K562 (cell line): ENCODE results near the gene SPAG16. TPM values are rescaled to one million over a fixed set of nuclear protein-coding genes. Genes with fewer than 3 reads are reported as not detected.

Source experiments
- ATAC-seq: fragments of 200-7000 bp; cut with Tn5 transposase; 3 replicates; pipeline ENCODE4 v1.9.1; 2020; ENCODE audit warnings: moderate library complexity
- BruUV-seq: library from RNA; stranded (reverse); fragments of 400-500 nt; replicated peaks from 2 replicates; lab custom pipeline; 2021; lab: Mats Ljungman, UMichigan
- CTCF ChIA-PET: fragments of 300-600 bp; formaldehyde crosslinking; extraction: SDS; loops from one replicate; lab custom pipeline; 2021; ENCODE audit warnings: low intra/inter-chr PET ratio; lab: Yijun Ruan, JAX
- POLR2A ChIA-PET: fragments of 300-600, 350-650 bp; sonication (Branson Sonifier 250); formaldehyde crosslinking; extraction: SDS; loops from one replicate; lab custom pipeline; 2021; ENCODE audit warnings: antibody characterized with exemption, inconsistent platforms; lab: Yijun Ruan, JAX
- DNase-seq, 4 experiments: peaks; one replicate each; pipeline versions ENCODE4 v3.0.0 to v3.0.0-alpha.2; 2011 to 2018; ENCODE audit warnings: low spot score in 3 of 4, mixed read lengths in 3 of 4; ENCODE audit errors: extremely low read depth in 1 of 4
- FAIRE-seq: peaks from 2 replicates; lab custom pipeline; 2011; peaks lifted over from hg19 to GRCh38; lab: Jason Lieb, UNC
- H2AFZ ChIP-seq: 2 replicates; pipeline ENCODE4 v1.6.0; 2011; ENCODE audit warnings: low read depth, low read length, control low read depth, inconsistent platforms
- H3K27ac ChIP-seq: fragments of 200-600 bp; 3 replicates; pipeline ENCODE4 v1.8.0; 2011; ENCODE audit warnings: low read depth, mild to moderate bottlenecking, control low read depth, inconsistent platforms, low read length, moderate library complexity, mixed read lengths; ENCODE audit errors: extremely low read depth
- H3K27me3 ChIP-seq, 2 experiments: fragments of 300-600 bp in 1 of 2; 2 replicates in 1 of 2; 3 replicates in 1 of 2; pipeline versions ENCODE4 v1.6.0 to v1.8.0; 2011; ENCODE audit warnings: inconsistent platforms in 2 of 2, low read length in 2 of 2, mild to moderate bottlenecking in 1 of 2, mixed read lengths in 1 of 2, moderate library complexity in 1 of 2; ENCODE audit not compliant: control insufficient read depth in 2 of 2, insufficient read depth in 2 of 2
- H3K36me3 ChIP-seq: fragments of 300-600 bp; 3 replicates; pipeline ENCODE4 v1.8.0; 2011; ENCODE audit warnings: mild to moderate bottlenecking, low read length, inconsistent platforms; ENCODE audit not compliant: control insufficient read depth, insufficient read depth
- H3K4me1 ChIP-seq, 2 experiments: fragments of 200-600 bp in 1 of 2; replicated peaks in 1 of 2; 2 replicates in 1 of 2; 3 replicates in 1 of 2; pipeline versions ENCODE4 v1.5.1 to v1.8.0; 2011; ENCODE audit warnings: inconsistent platforms in 2 of 2, low read length in 2 of 2, mild to moderate bottlenecking in 1 of 2, mixed read lengths in 1 of 2, moderate library complexity in 1 of 2; ENCODE audit not compliant: control insufficient read depth in 2 of 2, insufficient read depth in 2 of 2
- H3K4me2 ChIP-seq: 2 replicates; pipeline ENCODE4 v1.6.1; 2011; ENCODE audit warnings: low read length, control low read depth, inconsistent platforms, mixed read lengths; ENCODE audit not compliant: insufficient read depth
- H3K4me3 ChIP-seq: fragments of 200-600 bp; sonication (generic), shearing (Covaris generic); 2 replicates; pipeline ENCODE4 v1.5.1; 2016; ENCODE audit warnings: control low read depth, inconsistent platforms
- H3K79me2 ChIP-seq: fragments of 200-600 bp; 3 replicates; pipeline ENCODE4 v1.8.0; 2011; ENCODE audit warnings: low read length, inconsistent platforms; ENCODE audit not compliant: control insufficient read depth, insufficient read depth
- H3K9ac ChIP-seq, 2 experiments: 2 replicates each; pipeline versions ENCODE4 v1.6.0 to v1.6.1; 2011; ENCODE audit warnings: low read depth in 2 of 2, low read length in 2 of 2, control low read depth in 1 of 2, inconsistent platforms in 1 of 2, mild to moderate bottlenecking in 1 of 2, mixed read lengths in 1 of 2; ENCODE audit not compliant: insufficient read depth in 1 of 2
- H3K9me1 ChIP-seq: one replicate; pipeline ENCODE4 v1.6.0; 2011; ENCODE audit warnings: inconsistent platforms, mild to moderate bottlenecking, low read length, moderate library complexity; ENCODE audit not compliant: control insufficient read depth, insufficient read depth
- H3K9me3 ChIP-seq: replicated peaks from 2 replicates; pipeline ENCODE4 v1.5.1; 2011; ENCODE audit warnings: low read depth, low read length, inconsistent platforms; ENCODE audit not compliant: control insufficient read depth, insufficient read depth
- H4K20me1 ChIP-seq: replicated peaks from 2 replicates; pipeline ENCODE4 v1.6.1; 2011; ENCODE audit warnings: low read length, inconsistent platforms, mixed read lengths; ENCODE audit not compliant: control insufficient read depth, insufficient read depth
- ILK ChIP-seq: fragments of 450-650 bp; IDR thresholded peaks from 2 replicates; pipeline ENCODE4 v1.6.1; 2016; ENCODE audit warnings: missing genetic modification characterization, low read depth, mild to moderate bottlenecking, missing compliant biosample characterization, moderate library complexity, borderline replicate concordance
- NFIX ChIP-seq: fragments of 250-450 bp; sonication (Bioruptor Pico); IDR thresholded peaks from 2 replicates; pipeline ENCODE4 v1.4.0; 2020; ENCODE audit warnings: low read depth, mild to moderate bottlenecking, moderate library complexity
- U2AF1 ChIP-seq: fragments of 200-400 bp; formaldehyde crosslinking; optimal IDR thresholded peaks from 2 replicates; pipeline ENCODE3; 2017; ENCODE audit warnings: mild to moderate bottlenecking, low read depth, low read length, moderate library complexity
- ZZZ3 ChIP-seq: fragments of 450-650 bp; IDR thresholded peaks from 2 replicates; pipeline ENCODE4 v1.6.1; 2016; ENCODE audit warnings: antibody characterized with exemption, mild to moderate bottlenecking, moderate library complexity
- WGBS: fragments of 100-300 bp; shearing (Covaris generic); methylation state at CpG from one replicate; pipeline ENCODE4 v1.1.6; 2016; ENCODE audit warnings: low coverage, mixed read lengths; ENCODE audit not compliant: insufficient coverage; ENCODE audit errors: missing lambda C conversion rate; 5-methylcytosine and 5-hydroxymethylcytosine counted together
- in situ Hi-C: fragments of 300-500 bp; cut with MboI; formaldehyde crosslinking; loops from 4 replicates; pipeline ENCODE4 v1.15.0; 2018; ENCODE audit warnings: inconsistent platforms, mixed read lengths
- intact Hi-C: fragments of 100-400 bp; cut with micrococcal nuclease; formaldehyde crosslinking; loops from 2 replicates; pipeline ENCODE4 v1.14.2; 2022
- polyA plus RNA-seq, 8 experiments: library from polyadenylated mRNA; depleted of rRNA in 4 of 8; stranded (reverse) in 5 of 8; unstranded in 3 of 8; fragments of >200 nt; fragmentation: Nextera tagmentation in 2 of 8; fragmentation: Illumina TruSeq in 1 of 8; extraction: Ambion mirVana in 2 of 8; extraction: Trizol in 1 of 8; gene quantifications; 2 replicates each; pipeline versions ENCODE4 v1.2.1 to v1.2.3, GENCODE V29; 2011 to 2014; ENCODE audit warnings: inconsistent platforms in 1 of 8, missing spikeins in 1 of 8
- total RNA-seq, 7 experiments: library from RNA; depleted of rRNA in 6 of 7; stranded (reverse); fragments of >200 nt in 6 of 7; fragmentation: Illumina TruSeq in 2 of 7; extraction: Trizol in 2 of 7; gene quantifications; 2 replicates each; pipeline versions ENCODE4 v1.2.1 to v1.2.3, GENCODE V29; 2011 to 2021; ENCODE audit warnings: low replicate concordance in 1 of 7
- TF ChIP-seq, protein P1 (sequence below): sonication (generic); formaldehyde crosslinking; IDR thresholded peaks from 2 replicates; pipeline ENCODE4 v1.8.0; 2022; ENCODE audit warnings: missing genetic modification reagents, mild to moderate bottlenecking, borderline replicate concordance
- TF ChIP-seq, protein P2 (sequence below): sonication (generic); formaldehyde crosslinking; IDR thresholded peaks from 2 replicates; pipeline ENCODE4 v1.8.1; 2022; ENCODE audit warnings: missing genetic modification reagents
- TF ChIP-seq, protein P3 (sequence below): sonication (generic); formaldehyde crosslinking; IDR thresholded peaks from 2 replicates; pipeline ENCODE4 v1.8.0; 2023; ENCODE audit warnings: mild to moderate bottlenecking, missing genetic modification reagents
- TF ChIP-seq, protein P4 (sequence below), 2 experiments: fragments of 450-650 bp in 1 of 2; IDR thresholded peaks; 2 replicates each; pipeline ENCODE4 v1.6.1; 2011 to 2017; ENCODE audit warnings: low read depth in 2 of 2, antibody characterized with exemption in 1 of 2, borderline replicate concordance in 1 of 2, low read length in 1 of 2, mild to moderate bottlenecking in 1 of 2, mixed read lengths in 1 of 2; ENCODE audit not compliant: control insufficient read depth in 1 of 2

The SPAG16 gene
- total and polyA plus RNA-seq, 9 of the 15 experiments (the other 6 are each of a cell fraction or from before 2014, with no cell fraction given) = 0.98 to 5.9 (median 3.5) TPM

DNA sequence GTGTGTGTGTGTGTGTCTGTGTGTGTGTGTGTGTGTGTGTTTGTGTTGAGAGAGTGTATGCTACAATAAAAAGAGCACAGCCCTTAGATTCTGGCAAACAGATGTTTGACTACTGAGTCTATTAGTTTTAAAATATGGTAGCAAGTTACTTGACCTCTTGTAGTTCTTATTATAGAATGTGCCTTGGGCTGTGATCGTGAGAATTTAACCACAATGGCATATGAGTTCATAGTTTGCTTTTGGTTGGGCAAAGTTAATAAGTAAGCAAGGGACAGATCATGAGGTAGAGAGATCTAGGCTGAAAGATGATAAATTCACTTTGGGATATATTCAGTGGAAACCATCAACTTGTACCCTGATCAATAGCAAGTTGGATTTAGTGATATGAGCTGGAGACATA lies 792.3 kb downstream of the SPAG16 start (continued):
- TF ChIP-seq, protein P1, sequence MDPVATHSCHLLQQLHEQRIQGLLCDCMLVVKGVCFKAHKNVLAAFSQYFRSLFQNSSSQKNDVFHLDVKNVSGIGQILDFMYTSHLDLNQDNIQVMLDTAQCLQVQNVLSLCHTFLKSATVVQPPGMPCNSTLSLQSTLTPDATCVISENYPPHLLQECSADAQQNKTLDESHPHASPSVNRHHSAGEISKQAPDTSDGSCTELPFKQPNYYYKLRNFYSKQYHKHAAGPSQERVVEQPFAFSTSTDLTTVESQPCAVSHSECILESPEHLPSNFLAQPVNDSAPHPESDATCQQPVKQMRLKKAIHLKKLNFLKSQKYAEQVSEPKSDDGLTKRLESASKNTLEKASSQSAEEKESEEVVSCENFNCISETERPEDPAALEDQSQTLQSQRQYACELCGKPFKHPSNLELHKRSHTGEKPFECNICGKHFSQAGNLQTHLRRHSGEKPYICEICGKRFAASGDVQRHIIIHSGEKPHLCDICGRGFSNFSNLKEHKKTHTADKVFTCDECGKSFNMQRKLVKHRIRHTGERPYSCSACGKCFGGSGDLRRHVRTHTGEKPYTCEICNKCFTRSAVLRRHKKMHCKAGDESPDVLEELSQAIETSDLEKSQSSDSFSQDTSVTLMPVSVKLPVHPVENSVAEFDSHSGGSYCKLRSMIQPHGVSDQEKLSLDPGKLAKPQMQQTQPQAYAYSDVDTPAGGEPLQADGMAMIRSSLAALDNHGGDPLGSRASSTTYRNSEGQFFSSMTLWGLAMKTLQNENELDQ (CRISPR knock-in tag) = no peak
- TF ChIP-seq ILK (tag) (no peak), NFIX (no peak), ZZZ3 (no peak)
- TF ChIP-seq, protein P2, sequence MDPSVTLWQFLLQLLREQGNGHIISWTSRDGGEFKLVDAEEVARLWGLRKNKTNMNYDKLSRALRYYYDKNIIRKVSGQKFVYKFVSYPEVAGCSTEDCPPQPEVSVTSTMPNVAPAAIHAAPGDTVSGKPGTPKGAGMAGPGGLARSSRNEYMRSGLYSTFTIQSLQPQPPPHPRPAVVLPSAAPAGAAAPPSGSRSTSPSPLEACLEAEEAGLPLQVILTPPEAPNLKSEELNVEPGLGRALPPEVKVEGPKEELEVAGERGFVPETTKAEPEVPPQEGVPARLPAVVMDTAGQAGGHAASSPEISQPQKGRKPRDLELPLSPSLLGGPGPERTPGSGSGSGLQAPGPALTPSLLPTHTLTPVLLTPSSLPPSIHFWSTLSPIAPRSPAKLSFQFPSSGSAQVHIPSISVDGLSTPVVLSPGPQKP (CRISPR knock-in tag) = no peak

DNA sequence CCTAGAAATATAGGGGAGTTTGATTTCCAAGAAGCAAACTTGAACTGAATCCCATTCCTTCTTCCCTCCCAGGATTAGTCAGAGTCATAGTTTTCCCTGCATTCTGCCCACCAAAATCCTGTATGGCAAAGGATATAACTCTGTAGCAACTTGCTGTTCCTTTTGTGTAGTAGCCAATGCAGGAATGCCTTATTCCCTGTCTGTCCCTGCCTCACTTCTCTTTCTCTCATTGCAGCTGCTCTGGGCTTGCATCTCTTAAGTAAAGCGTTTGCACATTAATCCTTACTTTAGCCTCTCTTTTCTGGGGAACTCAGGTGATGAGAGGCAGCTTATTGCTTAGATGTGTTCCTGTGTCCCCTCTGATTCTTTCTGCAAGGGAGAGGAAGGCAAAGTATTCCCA lies 793.5 kb downstream of the SPAG16 start:
- no TSS peak for BruUV-seq
- Histone ChIP-seq H3K4me2 (no peak overlapping the region), H3K27me3 (no peaks in the 10 kb centered on the region), H3K9me3 (no peaks in the 10 kb centered on the region), H3K27ac (no peak overlapping the region), H3K9me1 (no peaks in the 10 kb centered on the region), H3K36me3 (no peaks in the 10 kb centered on the region), H2AFZ (no peak overlapping the region), H3K9ac (no peak overlapping the region), H3K79me2 (no peaks in the 10 kb centered on the region), H4K20me1 (no peaks in the 10 kb centered on the region), H3K4me3 (no peak overlapping the region), H3K4me1 (no peaks in the 10 kb centered on the region)
- POLR2A ChIA-PET = no interaction called here
- ATAC-seq (no peak), FAIRE-seq (no peak), DNase-seq (no peak)
- in situ Hi-C loops = no loop called here
- intact Hi-C loops = no loop called here
- 0% methylated on average over 1 of the region's 1 CpG for WGBS
- CTCF ChIA-PET = no interaction called here
- TF ChIP-seq, protein P3, sequence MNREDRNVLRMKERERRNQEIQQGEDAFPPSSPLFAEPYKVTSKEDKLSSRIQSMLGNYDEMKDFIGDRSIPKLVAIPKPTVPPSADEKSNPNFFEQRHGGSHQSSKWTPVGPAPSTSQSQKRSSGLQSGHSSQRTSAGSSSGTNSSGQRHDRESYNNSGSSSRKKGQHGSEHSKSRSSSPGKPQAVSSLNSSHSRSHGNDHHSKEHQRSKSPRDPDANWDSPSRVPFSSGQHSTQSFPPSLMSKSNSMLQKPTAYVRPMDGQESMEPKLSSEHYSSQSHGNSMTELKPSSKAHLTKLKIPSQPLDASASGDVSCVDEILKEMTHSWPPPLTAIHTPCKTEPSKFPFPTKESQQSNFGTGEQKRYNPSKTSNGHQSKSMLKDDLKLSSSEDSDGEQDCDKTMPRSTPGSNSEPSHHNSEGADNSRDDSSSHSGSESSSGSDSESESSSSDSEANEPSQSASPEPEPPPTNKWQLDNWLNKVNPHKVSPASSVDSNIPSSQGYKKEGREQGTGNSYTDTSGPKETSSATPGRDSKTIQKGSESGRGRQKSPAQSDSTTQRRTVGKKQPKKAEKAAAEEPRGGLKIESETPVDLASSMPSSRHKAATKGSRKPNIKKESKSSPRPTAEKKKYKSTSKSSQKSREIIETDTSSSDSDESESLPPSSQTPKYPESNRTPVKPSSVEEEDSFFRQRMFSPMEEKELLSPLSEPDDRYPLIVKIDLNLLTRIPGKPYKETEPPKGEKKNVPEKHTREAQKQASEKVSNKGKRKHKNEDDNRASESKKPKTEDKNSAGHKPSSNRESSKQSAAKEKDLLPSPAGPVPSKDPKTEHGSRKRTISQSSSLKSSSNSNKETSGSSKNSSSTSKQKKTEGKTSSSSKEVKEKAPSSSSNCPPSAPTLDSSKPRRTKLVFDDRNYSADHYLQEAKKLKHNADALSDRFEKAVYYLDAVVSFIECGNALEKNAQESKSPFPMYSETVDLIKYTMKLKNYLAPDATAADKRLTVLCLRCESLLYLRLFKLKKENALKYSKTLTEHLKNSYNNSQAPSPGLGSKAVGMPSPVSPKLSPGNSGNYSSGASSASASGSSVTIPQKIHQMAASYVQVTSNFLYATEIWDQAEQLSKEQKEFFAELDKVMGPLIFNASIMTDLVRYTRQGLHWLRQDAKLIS = no peak
- TF ChIP-seq, protein P4, sequence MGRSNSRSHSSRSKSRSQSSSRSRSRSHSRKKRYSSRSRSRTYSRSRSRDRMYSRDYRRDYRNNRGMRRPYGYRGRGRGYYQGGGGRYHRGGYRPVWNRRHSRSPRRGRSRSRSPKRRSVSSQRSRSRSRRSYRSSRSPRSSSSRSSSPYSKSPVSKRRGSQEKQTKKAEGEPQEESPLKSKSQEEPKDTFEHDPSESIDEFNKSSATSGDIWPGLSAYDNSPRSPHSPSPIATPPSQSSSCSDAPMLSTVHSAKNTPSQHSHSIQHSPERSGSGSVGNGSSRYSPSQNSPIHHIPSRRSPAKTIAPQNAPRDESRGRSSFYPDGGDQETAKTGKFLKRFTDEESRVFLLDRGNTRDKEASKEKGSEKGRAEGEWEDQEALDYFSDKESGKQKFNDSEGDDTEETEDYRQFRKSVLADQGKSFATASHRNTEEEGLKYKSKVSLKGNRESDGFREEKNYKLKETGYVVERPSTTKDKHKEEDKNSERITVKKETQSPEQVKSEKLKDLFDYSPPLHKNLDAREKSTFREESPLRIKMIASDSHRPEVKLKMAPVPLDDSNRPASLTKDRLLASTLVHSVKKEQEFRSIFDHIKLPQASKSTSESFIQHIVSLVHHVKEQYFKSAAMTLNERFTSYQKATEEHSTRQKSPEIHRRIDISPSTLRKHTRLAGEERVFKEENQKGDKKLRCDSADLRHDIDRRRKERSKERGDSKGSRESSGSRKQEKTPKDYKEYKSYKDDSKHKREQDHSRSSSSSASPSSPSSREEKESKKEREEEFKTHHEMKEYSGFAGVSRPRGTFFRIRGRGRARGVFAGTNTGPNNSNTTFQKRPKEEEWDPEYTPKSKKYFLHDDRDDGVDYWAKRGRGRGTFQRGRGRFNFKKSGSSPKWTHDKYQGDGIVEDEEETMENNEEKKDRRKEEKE (IDR thresholded peaks at IDR 0.05; ENCODE audit: borderline replicate concordance in 1 of 2, control insufficient read depth in 1 of 2, low read depth in 2 of 2, low read length in 1 of 2) = no peak
- no peak for TF ChIP-seq U2AF1
